ENCODE measurements around the gene KRTAP12-4.

DNA sequence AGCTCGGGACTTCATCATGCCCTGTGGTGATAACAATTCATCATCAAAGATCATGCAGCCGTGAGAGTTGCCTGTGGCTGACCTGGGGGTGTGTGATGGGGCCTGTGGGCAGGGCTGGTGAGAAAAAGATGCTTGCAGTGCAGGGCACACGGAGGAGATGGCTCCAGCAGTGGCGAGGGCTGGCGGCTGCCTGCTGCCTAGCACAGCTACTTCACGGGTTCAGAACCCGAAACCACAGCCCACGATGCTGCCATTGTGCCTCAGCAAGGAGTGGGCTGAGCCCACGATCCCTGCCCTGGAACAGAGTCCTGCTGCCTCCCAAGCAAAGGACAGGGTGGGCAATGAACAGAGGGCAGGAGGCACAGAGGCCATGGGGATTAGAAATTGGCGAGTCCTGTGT is 28.2 kb downstream of the KRTAP12-4 start:
- TF ChIP-seq CTCF (IDR thresholded peaks at IDR 0.05; ENCODE audit: borderline replicate concordance, extremely low read depth, low read length, poor library complexity, severe bottlenecking) (no peak), EZH2 (IDR thresholded peaks at IDR 0.05; ENCODE audit: borderline replicate concordance, low read depth, low read length, severe bottlenecking) (no peak)
